OCI-LY1 (cell line): ENCODE measurements around the gene ADO.
A peak's percentile ranks its signal among the peaks of the same experiment; 100 is the strongest.

Experiments
- H2AFZ ChIP-seq: fragments of 200-600 bp; sonication (generic), shearing (Covaris generic); 2 replicates; pipeline ENCODE4 v1.6.0; 2014; ENCODE audit warnings: antibody characterized with exemption, mild to moderate bottlenecking, low read length
- H3F3A ChIP-seq: fragments of 200-600 bp; sonication (generic), shearing (Covaris generic); 2 replicates; pipeline ENCODE4 v1.6.0; 2014; ENCODE audit warnings: mild to moderate bottlenecking, antibody characterized with exemption, low read length, moderate library complexity; ENCODE audit not compliant: insufficient read depth
- H3K27ac ChIP-seq: fragments of 200-600 bp; sonication (generic); 2 replicates; pipeline ENCODE4 v1.5.1; 2014; ENCODE audit warnings: low read length, mixed run types, mild to moderate bottlenecking, low read depth; ENCODE audit not compliant: poor library complexity, severe bottlenecking
- H3K27me3 ChIP-seq: fragments of 200-600 bp; sonication (generic); 2 replicates; pipeline ENCODE4 v1.6.0; 2014; ENCODE audit warnings: antibody characterized with exemption, mild to moderate bottlenecking, low read length, moderate library complexity; ENCODE audit not compliant: insufficient read depth
- H3K36me3 ChIP-seq: fragments of 200-600 bp; sonication (generic); 2 replicates; pipeline ENCODE4 v1.6.1; 2014; ENCODE audit warnings: mild to moderate bottlenecking, antibody characterized with exemption, low read length, moderate library complexity, mixed read lengths; ENCODE audit not compliant: insufficient read depth
- H3K4me1 ChIP-seq: fragments of 200-600 bp; sonication (generic); 2 replicates; pipeline ENCODE4 v1.5.1; 2014; ENCODE audit warnings: mild to moderate bottlenecking, low read length, moderate library complexity; ENCODE audit not compliant: insufficient read depth, severe bottlenecking
- H3K4me2 ChIP-seq: fragments of 200-600 bp; sonication (generic), shearing (Covaris generic); 2 replicates; pipeline ENCODE4 v1.6.1; 2014; ENCODE audit warnings: low read length
- H3K4me3 ChIP-seq: fragments of 200-600 bp; sonication (generic); 2 replicates; pipeline ENCODE4 v1.5.1; 2014; ENCODE audit warnings: low read length, low read depth, mild to moderate bottlenecking, mixed read lengths; ENCODE audit not compliant: poor library complexity, severe bottlenecking
- H3K79me2 ChIP-seq: fragments of 200-600 bp; shearing (Covaris generic); 2 replicates; pipeline ENCODE4 v1.6.1; 2016; ENCODE audit warnings: mixed run types, low read length, mixed read lengths; ENCODE audit not compliant: insufficient read depth
- H3K9ac ChIP-seq: fragments of 200-600 bp; sonication (generic), shearing (Covaris generic); 2 replicates; pipeline ENCODE4 v1.6.1; 2014; ENCODE audit warnings: mild to moderate bottlenecking, low read length, mixed read lengths
- H3K9me2 ChIP-seq: fragments of 200-600 bp; sonication (generic), shearing (Covaris generic); 2 replicates; pipeline ENCODE4 v1.6.1; 2014; ENCODE audit warnings: low read depth, mild to moderate bottlenecking, low read length, mixed read lengths
- H3K9me3 ChIP-seq: fragments of 200-600 bp; shearing (Covaris generic); 2 replicates; pipeline ENCODE4 v1.6.1; 2014; ENCODE audit warnings: low read length, mixed read lengths
- H4K20me1 ChIP-seq: fragments of 200-600 bp; sonication (generic), shearing (Covaris generic); 2 replicates; pipeline ENCODE4 v1.6.0; 2016; ENCODE audit warnings: mild to moderate bottlenecking, low read length; ENCODE audit not compliant: insufficient read depth
- EZH2 ChIP-seq: fragments of 200-600 bp; sonication (generic), shearing (Covaris generic); IDR thresholded peaks from 2 replicates; pipeline ENCODE4 v1.8.0; 2017; ENCODE audit warnings: borderline replicate concordance, mixed run types, mild to moderate bottlenecking, antibody characterized with exemption, low read length, moderate library complexity, mixed read lengths
- TF ChIP-seq, protein P1 (sequence below): fragments of 200-600 bp; sonication (generic), shearing (Covaris generic); IDR thresholded peaks from 2 replicates; pipeline ENCODE4 v1.5.1; 2017; ENCODE audit warnings: mild to moderate bottlenecking, antibody characterized with exemption, low read length, moderate library complexity, mixed read lengths

Gene ADO

DNA sequence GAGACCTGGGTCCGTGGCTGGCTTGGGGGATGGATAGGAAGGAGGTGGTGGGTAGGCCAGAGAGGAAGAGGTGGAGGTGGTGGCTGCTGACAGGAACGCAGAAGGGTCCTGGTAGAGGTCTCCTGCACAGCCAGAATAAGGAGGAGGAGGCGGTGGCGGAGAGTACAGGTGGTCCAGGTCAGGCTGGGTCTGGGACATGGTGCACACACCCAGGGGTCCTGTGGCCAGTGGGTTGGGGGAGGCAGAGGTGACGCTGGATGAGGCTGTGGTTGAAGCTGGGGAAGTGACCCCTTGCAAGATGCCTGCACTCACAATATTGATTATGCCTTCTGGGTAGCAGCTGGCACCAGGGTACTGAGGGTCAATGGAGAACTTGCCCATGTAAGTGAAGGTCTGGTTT is 9.5 kb downstream of the ADO start:
- Histone ChIP-seq H4K20me1 (no peaks in the 10 kb centered on the region), H3K4me1 (peaks cover 22% of the 10 kb centered on the region)

DNA sequence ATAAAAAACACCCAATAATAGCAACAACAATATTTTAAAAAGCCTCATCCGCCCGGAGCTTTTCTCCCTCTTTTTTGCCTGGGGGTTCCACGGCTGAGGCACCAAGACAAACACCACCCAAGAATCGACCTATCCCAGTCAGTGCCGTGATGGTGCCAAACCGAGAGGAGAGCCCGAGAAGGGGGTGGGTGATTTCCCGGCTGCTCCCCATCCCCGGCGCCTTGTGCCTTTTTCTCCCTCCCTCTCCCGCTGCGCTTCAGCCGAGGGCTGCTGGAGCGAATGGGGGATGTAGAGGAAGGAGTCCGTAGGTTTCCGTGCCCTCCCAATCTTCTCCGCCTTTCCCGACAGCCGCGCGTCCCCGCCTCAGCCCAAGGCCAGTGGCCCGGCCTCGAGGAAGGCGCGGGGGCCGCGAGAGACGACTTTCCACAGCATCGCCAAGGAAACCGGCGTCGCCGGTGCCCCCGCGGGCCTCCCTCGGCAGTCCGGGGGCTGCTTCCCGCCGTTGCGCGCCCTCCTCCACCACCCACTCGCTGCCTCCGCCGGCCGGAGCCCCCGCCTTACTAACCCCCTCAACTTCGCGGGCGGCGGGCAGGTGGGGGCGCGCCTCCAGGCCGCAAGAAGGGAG is 10.3 kb downstream of the ADO start:
- no peak for TF ChIP-seq EZH2
- TF ChIP-seq, protein P1, sequence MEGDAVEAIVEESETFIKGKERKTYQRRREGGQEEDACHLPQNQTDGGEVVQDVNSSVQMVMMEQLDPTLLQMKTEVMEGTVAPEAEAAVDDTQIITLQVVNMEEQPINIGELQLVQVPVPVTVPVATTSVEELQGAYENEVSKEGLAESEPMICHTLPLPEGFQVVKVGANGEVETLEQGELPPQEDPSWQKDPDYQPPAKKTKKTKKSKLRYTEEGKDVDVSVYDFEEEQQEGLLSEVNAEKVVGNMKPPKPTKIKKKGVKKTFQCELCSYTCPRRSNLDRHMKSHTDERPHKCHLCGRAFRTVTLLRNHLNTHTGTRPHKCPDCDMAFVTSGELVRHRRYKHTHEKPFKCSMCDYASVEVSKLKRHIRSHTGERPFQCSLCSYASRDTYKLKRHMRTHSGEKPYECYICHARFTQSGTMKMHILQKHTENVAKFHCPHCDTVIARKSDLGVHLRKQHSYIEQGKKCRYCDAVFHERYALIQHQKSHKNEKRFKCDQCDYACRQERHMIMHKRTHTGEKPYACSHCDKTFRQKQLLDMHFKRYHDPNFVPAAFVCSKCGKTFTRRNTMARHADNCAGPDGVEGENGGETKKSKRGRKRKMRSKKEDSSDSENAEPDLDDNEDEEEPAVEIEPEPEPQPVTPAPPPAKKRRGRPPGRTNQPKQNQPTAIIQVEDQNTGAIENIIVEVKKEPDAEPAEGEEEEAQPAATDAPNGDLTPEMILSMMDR, result no peak
- Histone ChIP-seq H3K4me2 (no peak overlapping the region), H3F3A (no peaks in the 10 kb centered on the region), H3K4me3 (no peak overlapping the region), H3K27me3 (no peaks in the 10 kb centered on the region; the same call in 1 of the 2 replicates), H2AFZ (no peak overlapping the region), H3K9ac (no peak overlapping the region), H3K4me1 (peaks cover 22% of the 10 kb centered on the region), H4K20me1 (no peaks in the 10 kb centered on the region), H3K79me2 (no peaks in the 10 kb centered on the region), H3K9me2 (no peaks in the 10 kb centered on the region), H3K36me3 (no peaks in the 10 kb centered on the region), H3K27ac (no peak overlapping the region), H3K9me3 (no peaks in the 10 kb centered on the region)

More for the DNA sequence above, 9.5 kb downstream of the ADO start:
- no peaks in the 10 kb centered on the region for H3K9me3 ChIP-seq
- H2AFZ ChIP-seq, result no peak overlapping the region
- H3K4me3 ChIP-seq, result no peak overlapping the region
- H3K9me2 ChIP-seq, result no peaks in the 10 kb centered on the region
- no peak overlapping the region for H3K27ac ChIP-seq
- no peaks in the 10 kb centered on the region for H3F3A ChIP-seq
- no peak overlapping the region for H3K4me2 ChIP-seq
- TF ChIP-seq EZH2, result no peak
- TF ChIP-seq, protein P1, result no peak
- no peaks in the 10 kb centered on the region; the same call in 1 of the 2 replicates for H3K27me3 ChIP-seq
- H3K9ac ChIP-seq, result no peak overlapping the region
- H3K36me3 ChIP-seq, result no peaks in the 10 kb centered on the region; the same call in 1 of the 2 replicates
- no peaks in the 10 kb centered on the region for H3K79me2 ChIP-seq

DNA sequence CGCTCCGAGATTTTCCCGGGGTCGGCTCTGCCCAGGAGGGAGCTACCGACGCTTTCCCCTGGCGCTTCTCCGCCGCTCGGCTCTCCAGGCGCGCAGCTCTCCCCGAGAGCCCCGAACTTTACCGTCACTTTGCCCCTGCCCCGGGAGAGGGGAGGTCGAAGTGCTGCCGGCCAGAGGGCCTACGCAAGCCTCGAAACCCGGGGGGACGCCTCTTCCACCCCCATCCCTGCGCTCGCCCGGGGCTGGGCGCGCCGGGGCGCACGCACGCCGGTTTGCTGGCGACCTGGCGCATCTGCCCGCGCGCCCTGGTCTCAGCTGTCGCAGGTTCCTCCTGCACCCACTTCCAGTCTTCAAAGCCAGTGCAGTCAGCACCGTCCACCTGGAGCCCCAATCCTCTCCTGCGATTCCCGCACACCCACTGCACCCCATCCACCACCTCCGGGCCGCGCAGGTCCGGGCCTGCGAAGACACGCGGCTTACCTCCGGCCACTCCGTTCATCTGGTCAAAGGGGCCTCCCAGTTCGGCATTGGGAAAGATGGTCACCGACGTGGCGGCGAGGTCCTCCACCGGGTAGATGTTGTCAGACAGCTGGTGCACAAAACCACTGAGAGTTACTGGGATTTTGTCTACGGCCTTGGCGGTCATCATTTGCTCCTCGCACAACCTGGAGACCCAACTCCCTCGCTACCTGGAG is 11.0 kb downstream of the ADO start:
- Histone ChIP-seq H3K9me2 (no peaks in the 10 kb centered on the region), H3K27me3 (no peaks in the 10 kb centered on the region; the same call in 1 of the 2 replicates), H3F3A (no peaks in the 10 kb centered on the region), H3K4me2 (peak overlapping the region; percentile 65), H2AFZ (no peak overlapping the region), H3K9ac (no peak overlapping the region), H3K4me1 (peaks cover 22% of the 10 kb centered on the region), H4K20me1 (no peaks in the 10 kb centered on the region), H3K36me3 (no peaks in the 10 kb centered on the region), H3K4me3 (peak overlapping the region; percentile 64), H3K79me2 (no peaks in the 10 kb centered on the region), H3K27ac (no peak overlapping the region), H3K9me3 (no peaks in the 10 kb centered on the region)
- TF ChIP-seq, protein P1, result no peak
- TF ChIP-seq EZH2, result no peak
